HCT116 (cell line): ENCODE results near the gene CDC14B. TPM values are rescaled to one million over a fixed set of nuclear protein-coding genes. Genes with fewer than 3 reads are reported as not detected.

Experiments used
- ATAC-seq: fragments of 200-7000 bp; cut with Tn5 transposase; 2 replicates; pipeline ENCODE4 v1.9.1; 2020; ENCODE audit warnings: mild to moderate bottlenecking, moderate library complexity
- BruUV-seq: library from RNA; stranded (reverse); fragments of 400-500 nt; replicated peaks from 2 replicates; lab custom pipeline; 2021; lab: Mats Ljungman, UMichigan
- CTCF ChIA-PET: fragments of 300-600 bp; sonication (Branson Sonifier 250); formaldehyde crosslinking; loops from one replicate; lab custom pipeline; 2021; ENCODE audit warnings: antibody characterized with exemption; lab: Charles Lee
- POLR2A ChIA-PET: fragments of 300-600, 350-600 bp; sonication (Branson Sonifier 250); formaldehyde crosslinking; loops from one replicate; lab custom pipeline; 2021; ENCODE audit warnings: antibody characterized with exemption; lab: Charles Lee
- RAD21 ChIA-PET, 2 experiments: fragments of 300-600 bp; sonication (Branson Sonifier 250); formaldehyde crosslinking; loops; one replicate each; lab custom pipeline; 2023; ENCODE audit warnings: low total read pairs in 2 of 2; ENCODE audit not compliant: uncharacterized antibody in 2 of 2, unreplicated experiment in 2 of 2, low non-redundant PET in 1 of 2; lab: Charles Lee
- DNase-seq: peaks from one replicate; pipeline ENCODE4 v3.0.0-alpha.2; 2010; ENCODE audit warnings: low read depth, low spot score
- H2AFZ ChIP-seq: fragments of 200-600 bp; shearing (Covaris generic), sonication (generic); 2 replicates; pipeline ENCODE4 v1.6.1; 2017; ENCODE audit warnings: low read depth, mixed run types, mixed read lengths, antibody characterized with exemption, low read length; ENCODE audit not compliant: poor library complexity, severe bottlenecking
- H3K27ac ChIP-seq: 2 replicates; pipeline ENCODE4 v1.5.1; 2012; ENCODE audit warnings: low read depth, low read length
- H3K27me3 ChIP-seq: fragments of 200-600 bp; sonication (generic); 2 replicates; pipeline ENCODE4 v1.6.1; 2016; ENCODE audit warnings: mixed run types, low read length, mixed read lengths; ENCODE audit not compliant: insufficient read depth
- H3K36me3 ChIP-seq, 2 experiments: fragments of 200-500 bp in 1 of 2; fragments of 200-600 bp in 1 of 2; sonication (Bioruptor generic) in 1 of 2; sonication (generic) in 1 of 2; 2 replicates each; pipeline versions ENCODE4 v1.5.1 to v1.6.1; 2014 to 2016; ENCODE audit warnings: low read length in 2 of 2, inconsistent platforms in 1 of 2, mixed read lengths in 1 of 2, mixed run types in 1 of 2; ENCODE audit not compliant: insufficient read depth in 2 of 2, control insufficient read depth in 1 of 2
- H3K4me1 ChIP-seq, 2 experiments: fragments of 200-600 bp in 1 of 2; sonication (generic) in 1 of 2; 2 replicates each; pipeline versions ENCODE4 v1.5.1 to v1.6.1; 2012 to 2017; ENCODE audit warnings: low read length in 2 of 2, inconsistent platforms in 1 of 2, mild to moderate bottlenecking in 1 of 2, mixed read lengths in 1 of 2, mixed run types in 1 of 2, moderate library complexity in 1 of 2; ENCODE audit not compliant: insufficient read depth in 2 of 2, control insufficient read depth in 1 of 2
- H3K4me2 ChIP-seq: fragments of 200-600 bp; sonication (generic); 2 replicates; pipeline ENCODE4 v1.6.1; 2017; ENCODE audit warnings: mixed run types, low read length, mixed read lengths
- H3K4me3 ChIP-seq, 2 experiments: fragments of 200-600 bp in 1 of 2; sonication (generic) in 1 of 2; replicated peaks in 1 of 2; 2 replicates each; pipeline ENCODE4 v1.5.1; 2011 to 2016; ENCODE audit warnings: low read length in 2 of 2, control low read depth in 1 of 2, low read depth in 1 of 2, mild to moderate bottlenecking in 1 of 2, mixed read lengths in 1 of 2, mixed run types in 1 of 2
- H3K79me2 ChIP-seq: fragments of 200-600 bp; sonication (generic); 2 replicates; pipeline ENCODE4 v1.6.1; 2017; ENCODE audit warnings: mild to moderate bottlenecking, mixed run types, low read length, moderate library complexity, mixed read lengths; ENCODE audit not compliant: insufficient read depth
- H3K9ac ChIP-seq: fragments of 200-600 bp; sonication (generic); 2 replicates; pipeline ENCODE4 v1.6.1; 2016; ENCODE audit warnings: low read length, mixed read lengths
- H3K9me2 ChIP-seq: fragments of 200-600 bp; sonication (generic), shearing (Covaris generic); 2 replicates; pipeline ENCODE4 v1.6.1; 2017; ENCODE audit warnings: mixed run types, mild to moderate bottlenecking, moderate library complexity; ENCODE audit not compliant: insufficient read depth
- H3K9me3 ChIP-seq, 2 experiments: fragments of 200-500 bp in 1 of 2; fragments of 200-600 bp in 1 of 2; sonication (Bioruptor generic) in 1 of 2; sonication (generic) in 1 of 2; 2 replicates each; pipeline ENCODE4 v1.6.1; 2014 to 2017; ENCODE audit warnings: low read length in 2 of 2, mixed read lengths in 2 of 2, inconsistent platforms in 1 of 2, low read depth in 1 of 2, mild to moderate bottlenecking in 1 of 2, mixed run types in 1 of 2, moderate library complexity in 1 of 2; ENCODE audit not compliant: control insufficient read depth in 1 of 2, insufficient read depth in 1 of 2
- H4K20me1 ChIP-seq: fragments of 200-600 bp; sonication (generic), shearing (Covaris generic); 2 replicates; pipeline ENCODE4 v1.6.1; 2017; ENCODE audit warnings: mixed run types, mild to moderate bottlenecking, moderate library complexity; ENCODE audit not compliant: insufficient read depth
- CBX3 ChIP-seq: IDR thresholded peaks from 2 replicates; pipeline ENCODE4 v1.6.1; 2012; ENCODE audit warnings: low read depth
- EGR1 ChIP-seq: IDR thresholded peaks from 2 replicates; pipeline ENCODE4 v1.6.1; 2012; ENCODE audit warnings: low read depth
- ELF1 ChIP-seq: IDR thresholded peaks from 2 replicates; pipeline ENCODE4 v1.6.1; 2012; ENCODE audit warnings: low read depth, borderline replicate concordance
- EZH2 ChIP-seq: fragments of 200-600 bp; sonication (generic); IDR thresholded peaks from 2 replicates; pipeline ENCODE4 v1.6.1; 2017; ENCODE audit warnings: antibody characterized with exemption, mixed run types
- EZH2phosphoT487 ChIP-seq: fragments of 200-600 bp; IDR thresholded peaks from 2 replicates; pipeline ENCODE4 v1.6.1; 2018; ENCODE audit warnings: antibody characterized with exemption, borderline replicate concordance
- FOSL1 ChIP-seq: IDR thresholded peaks from 2 replicates; pipeline ENCODE4 v1.6.1; 2012; ENCODE audit warnings: low read depth
- JUND ChIP-seq: IDR thresholded peaks from 2 replicates; pipeline ENCODE4 v1.6.1; 2012
- POLR2AphosphoS5 ChIP-seq: IDR thresholded peaks from 2 replicates; pipeline ENCODE4 v1.6.1; 2011; ENCODE audit warnings: mild to moderate bottlenecking, low read depth, low read length, moderate library complexity
- SIN3A ChIP-seq: IDR thresholded peaks from 2 replicates; pipeline ENCODE4 v1.6.1; 2012; ENCODE audit warnings: low read depth
- TCF7L2 ChIP-seq: IDR thresholded peaks from 2 replicates; pipeline ENCODE4 v1.7.0; 2011; ENCODE audit warnings: borderline replicate concordance, inconsistent platforms; ENCODE audit not compliant: insufficient read depth, insufficient read length; ENCODE audit errors: extremely low read depth
- YY1 ChIP-seq: IDR thresholded peaks from 2 replicates; pipeline ENCODE4 v1.6.1; 2011; ENCODE audit warnings: low read length, low read depth, moderate library complexity, mild to moderate bottlenecking; ENCODE audit not compliant: insufficient replicate concordance; ENCODE audit errors: extremely low read depth
- ZFX ChIP-seq: fragments of 450-650 bp; IDR thresholded peaks from 2 replicates; pipeline ENCODE4 v1.6.1; 2017
- ZNF274 ChIP-seq: fragments of 200-500 bp; sonication (Bioruptor generic); IDR thresholded peaks from 2 replicates; pipeline ENCODE4 v1.6.1; 2014; ENCODE audit warnings: mild to moderate bottlenecking, low read depth, low read length, inconsistent platforms
- intact Hi-C: fragments of 100-400 bp; cut with micrococcal nuclease; formaldehyde crosslinking; loops from 2 replicates; pipeline ENCODE4 v1.10.0; 2022
- total RNA-seq: library from RNA; stranded (reverse); gene quantifications from one replicate; pipeline ENCODE4 v1.2.1, GENCODE V29; 2021; ENCODE audit not compliant: unreplicated experiment
- TF ChIP-seq, protein P1 (sequence below): IDR thresholded peaks from 2 replicates; pipeline ENCODE4 v1.6.1; 2012; ENCODE audit warnings: low read depth
- TF ChIP-seq, protein P2 (sequence below), 3 experiments: fragments of 200-600 bp in 1 of 3; sonication (generic) in 1 of 3; IDR thresholded peaks in 2 of 3; conservative IDR thresholded peaks in 1 of 3; 2 replicates each; pipeline ENCODE4 v1.5.1; 2012 to 2017; ENCODE audit warnings: low read depth in 2 of 3, low read length in 2 of 3, antibody characterized with exemption in 1 of 3, borderline replicate concordance in 1 of 3, control low read depth in 1 of 3, mild to moderate bottlenecking in 1 of 3, mixed read lengths in 1 of 3, mixed run types in 1 of 3, moderate library complexity in 1 of 3; ENCODE audit not compliant: insufficient read depth in 1 of 3

Gene CDC14B
- total RNA-seq, 1 experiment from 2014 or later = 21.6 TPM

- Histone ChIP-seq H3K4me1 (peaks cover 11% of the 10 kb centered on the region in 2 experiments; a peak in 3 of 4 replicates), H3K9ac (no peak overlapping the region), H3K4me3 (no peak overlapping the region), H3K4me2 (no peak overlapping the region), H3K27ac (no peak overlapping the region), H3K27me3 (no peaks in the 10 kb centered on the region), H3K79me2 (no peaks in the 10 kb centered on the region), H4K20me1 (no peaks in the 10 kb centered on the region), H3K36me3 (peaks cover 0 to 12% of the 10 kb centered on the region in 2 experiments; a peak in 2 of 4 replicates), H3K9me3 (no peaks in the 10 kb centered on the region), H2AFZ (no peak overlapping the region), H3K9me2 (no peaks in the 10 kb centered on the region)
- no peak for DNase-seq
- TF ChIP-seq CBX3 (no peak), EZH2 (no peak), ZFX (no peak), FOSL1 (no peak), ZNF274 (no peak), SIN3A (no peak)
- ChIA-PET RAD21 (no interaction called here), CTCF (no interaction called here), POLR2A (interaction anchor here (0.6 kb wide), 1 partner anchor 29 kb away, joined by 3 read pairs; no protein-coding TSS in a partner anchor)
- ATAC-seq = no peak
- intact Hi-C loops = no loop called here
- BruUV-seq = no TSS peak
These were observed 135.8 kb downstream of the CDC14B start for GRCh38 chr9:96483733-96484390.

GRCh38 chr9:96483197-96483596 is 136.4 kb downstream of the CDC14B start:
- Histone ChIP-seq H3K9ac (no peak overlapping the region), H3K36me3 (peaks cover 0 to 11% of the 10 kb centered on the region in 2 experiments; a peak in 2 of 4 replicates), H3K27me3 (no peaks in the 10 kb centered on the region), H3K27ac (no peak overlapping the region), H3K4me2 (no peak overlapping the region), H3K9me3 (no peaks in the 10 kb centered on the region), H3K79me2 (no peaks in the 10 kb centered on the region), H3K9me2 (no peaks in the 10 kb centered on the region), H3K4me3 (no peak overlapping the region), H2AFZ (no peak overlapping the region), H4K20me1 (no peaks in the 10 kb centered on the region), H3K4me1 (peaks cover 11% of the 10 kb centered on the region in 2 experiments; a peak in 3 of 4 replicates)
- ATAC-seq = no peak
- intact Hi-C loops = no loop called here
- DNase-seq = no peak
- no TSS peak for BruUV-seq
- ChIA-PET CTCF (no interaction called here), RAD21 (no interaction called here), POLR2A (interaction anchor here (0.6 kb wide), 1 partner anchor 28 kb away, joined by 3 read pairs; no protein-coding TSS in a partner anchor)
- TF ChIP-seq ELF1 (no peak), YY1 (no peak), EZH2phosphoT487 (no peak), TCF7L2 (no peak), JUND (no peak), EGR1 (no peak), POLR2AphosphoS5 (no peak)
- TF ChIP-seq, protein P1, sequence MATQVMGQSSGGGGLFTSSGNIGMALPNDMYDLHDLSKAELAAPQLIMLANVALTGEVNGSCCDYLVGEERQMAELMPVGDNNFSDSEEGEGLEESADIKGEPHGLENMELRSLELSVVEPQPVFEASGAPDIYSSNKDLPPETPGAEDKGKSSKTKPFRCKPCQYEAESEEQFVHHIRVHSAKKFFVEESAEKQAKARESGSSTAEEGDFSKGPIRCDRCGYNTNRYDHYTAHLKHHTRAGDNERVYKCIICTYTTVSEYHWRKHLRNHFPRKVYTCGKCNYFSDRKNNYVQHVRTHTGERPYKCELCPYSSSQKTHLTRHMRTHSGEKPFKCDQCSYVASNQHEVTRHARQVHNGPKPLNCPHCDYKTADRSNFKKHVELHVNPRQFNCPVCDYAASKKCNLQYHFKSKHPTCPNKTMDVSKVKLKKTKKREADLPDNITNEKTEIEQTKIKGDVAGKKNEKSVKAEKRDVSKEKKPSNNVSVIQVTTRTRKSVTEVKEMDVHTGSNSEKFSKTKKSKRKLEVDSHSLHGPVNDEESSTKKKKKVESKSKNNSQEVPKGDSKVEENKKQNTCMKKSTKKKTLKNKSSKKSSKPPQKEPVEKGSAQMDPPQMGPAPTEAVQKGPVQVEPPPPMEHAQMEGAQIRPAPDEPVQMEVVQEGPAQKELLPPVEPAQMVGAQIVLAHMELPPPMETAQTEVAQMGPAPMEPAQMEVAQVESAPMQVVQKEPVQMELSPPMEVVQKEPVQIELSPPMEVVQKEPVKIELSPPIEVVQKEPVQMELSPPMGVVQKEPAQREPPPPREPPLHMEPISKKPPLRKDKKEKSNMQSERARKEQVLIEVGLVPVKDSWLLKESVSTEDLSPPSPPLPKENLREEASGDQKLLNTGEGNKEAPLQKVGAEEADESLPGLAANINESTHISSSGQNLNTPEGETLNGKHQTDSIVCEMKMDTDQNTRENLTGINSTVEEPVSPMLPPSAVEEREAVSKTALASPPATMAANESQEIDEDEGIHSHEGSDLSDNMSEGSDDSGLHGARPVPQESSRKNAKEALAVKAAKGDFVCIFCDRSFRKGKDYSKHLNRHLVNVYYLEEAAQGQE = no peak
- TF ChIP-seq, protein P2, sequence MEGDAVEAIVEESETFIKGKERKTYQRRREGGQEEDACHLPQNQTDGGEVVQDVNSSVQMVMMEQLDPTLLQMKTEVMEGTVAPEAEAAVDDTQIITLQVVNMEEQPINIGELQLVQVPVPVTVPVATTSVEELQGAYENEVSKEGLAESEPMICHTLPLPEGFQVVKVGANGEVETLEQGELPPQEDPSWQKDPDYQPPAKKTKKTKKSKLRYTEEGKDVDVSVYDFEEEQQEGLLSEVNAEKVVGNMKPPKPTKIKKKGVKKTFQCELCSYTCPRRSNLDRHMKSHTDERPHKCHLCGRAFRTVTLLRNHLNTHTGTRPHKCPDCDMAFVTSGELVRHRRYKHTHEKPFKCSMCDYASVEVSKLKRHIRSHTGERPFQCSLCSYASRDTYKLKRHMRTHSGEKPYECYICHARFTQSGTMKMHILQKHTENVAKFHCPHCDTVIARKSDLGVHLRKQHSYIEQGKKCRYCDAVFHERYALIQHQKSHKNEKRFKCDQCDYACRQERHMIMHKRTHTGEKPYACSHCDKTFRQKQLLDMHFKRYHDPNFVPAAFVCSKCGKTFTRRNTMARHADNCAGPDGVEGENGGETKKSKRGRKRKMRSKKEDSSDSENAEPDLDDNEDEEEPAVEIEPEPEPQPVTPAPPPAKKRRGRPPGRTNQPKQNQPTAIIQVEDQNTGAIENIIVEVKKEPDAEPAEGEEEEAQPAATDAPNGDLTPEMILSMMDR (IDR thresholded peaks at IDR 0.05 in 2 of 3, conservative IDR thresholded peaks at IDR 0.05 in 1 of 3; ENCODE audit: borderline replicate concordance in 1 of 3, insufficient read depth in 1 of 3, low read depth in 2 of 3, low read length in 2 of 3) = no peak
